Measurements from ENCODE around the gene ELOA.
"Not testable (repeated sequence)": the region's sequence is repeated elsewhere in the genome, so short reads cannot be mapped to it uniquely, and the experiment has no call there.

The ELOA gene

GRCh38 chr1:23736437-23737134 lies 6.7 kb upstream of the ELOA start:
- no peak for DNase-seq

GRCh38 chr1:23741609-23742008 lies 1.7 kb upstream of the ELOA start:
- DNase-seq = no peak

GRCh38 chr1:23742670-23743286 lies 493 bp upstream of the ELOA start:
- DNase-seq = peak in 1 of 2 experiments; percentile 22

GRCh38 chr1:23745515-23745914 lies 2.2 kb downstream of the ELOA start:
- peak; percentile 64 to 70 for DNase-seq

- DNase-seq = no peak
Observed at GRCh38 chr1:23748016-23748415, 4.7 kb downstream of the ELOA start.

- peak; percentile 47 to 50 for DNase-seq
Observed at GRCh38 chr1:23751050-23751814, 8.0 kb downstream of the ELOA start.

GRCh38 chr1:23751815-23752200 lies 8.5 kb downstream of the ELOA start:
- no peak for DNase-seq

GRCh38 chr1:23752909-23753308 lies 9.6 kb downstream of the ELOA start:
- no peak for DNase-seq

GRCh38 chr1:23756676-23757075 lies 13.4 kb downstream of the ELOA start:
- DNase-seq = no peak

GRCh38 chr1:23757812-23758211 lies 14.5 kb downstream of the ELOA start:
- DNase-seq = no peak

GRCh38 chr1:23759277-23759676 lies 16.0 kb downstream of the ELOA start:
- DNase-seq = no peak

GRCh38 chr1:23763041-23763577 lies 19.8 kb downstream of the ELOA start:
- no peak for DNase-seq

GRCh38 chr1:23768733-23769132 lies 25.5 kb downstream of the ELOA start:
- DNase-seq = no peak

- DNase-seq = peak; percentile 69 to 72
Observed at GRCh38 chr1:23772049-23772853, 29.0 kb downstream of the ELOA start.

- DNase-seq = no peak
Observed at GRCh38 chr1:23772854-23773242, 29.6 kb downstream of the ELOA start.

GRCh38 chr1:23774174-23774880 lies 31.1 kb downstream of the ELOA start:
- DNase-seq = no peak

- no peak for DNase-seq
Observed at GRCh38 chr1:23776217-23776616, 32.9 kb downstream of the ELOA start.

- peak; percentile 71 for DNase-seq
Observed at GRCh38 chr1:23777979-23778814, 34.9 kb downstream of the ELOA start, which contains the start of gene PITHD1. Gene PITHD1, plus strand, starts transcription at chr1:23778418. Its CDS starts 98 bp downstream, at chr1:23778516.

GRCh38 chr1:23779826-23780371 lies 36.6 kb downstream of the ELOA start:
- DNase-seq = no peak

GRCh38 chr1:23783141-23783540 lies 39.9 kb downstream of the ELOA start:
- not testable (repeated sequence) for DNase-seq

GRCh38 chr1:23784846-23785245 lies 41.6 kb downstream of the ELOA start:
- no peak for DNase-seq

Measured in AML-193 (cell line).